DND-41 (cell line): Measurements from ENCODE around the gene ZBTB39.

Source experiments
- CTCF ChIP-seq: IDR thresholded peaks from 2 replicates; pipeline ENCODE4 v1.5.1; 2012; ENCODE audit warnings: borderline replicate concordance, low read length, moderate library complexity, mild to moderate bottlenecking; ENCODE audit not compliant: poor library complexity, severe bottlenecking; ENCODE audit errors: extremely low read depth
- EZH2 ChIP-seq: IDR thresholded peaks from 3 replicates; pipeline ENCODE4 v1.6.1; 2012; ENCODE audit warnings: borderline replicate concordance, low read depth, mild to moderate bottlenecking, moderate library complexity, low read length, inconsistent platforms; ENCODE audit not compliant: severe bottlenecking

- TF ChIP-seq CTCF (no peak), EZH2 (no peak)
Measured at GRCh38 chr12:57006809-57007475, 596 bp upstream of the ZBTB39 start.
